HG03095 (cell line): Measurements from ENCODE around the gene KRTAP9-7.
"Not testable (repeated sequence)": the region's sequence is repeated elsewhere in the genome, so short reads cannot be mapped to it uniquely, and the experiment has no call there.

Experiments
- ATAC-seq: cut with Tn5 transposase; IDR thresholded peaks from one replicate; pipeline ENCODE4 v1.9.1; 2021; ENCODE audit warnings: moderate library complexity; ENCODE audit not compliant: unreplicated experiment

The KRTAP9-7 gene

GRCh38 chr17:41275648-41276190, at the start of gene KRTAP9-7:
Gene KRTAP9-7, plus strand, starts transcription at chr17:41275698. Its CDS starts 0 bp downstream, at chr17:41275698.
- not testable (repeated sequence) for ATAC-seq

- ATAC-seq: no peak
These were observed 49.4 kb upstream of the KRTAP9-7 start for GRCh38 chr17:41226051-41226450.

- ATAC-seq: not testable (repeated sequence)
These were observed 48.9 kb upstream of the KRTAP9-7 start, which contains the start of gene KRTAP9-2 for GRCh38 chr17:41226598-41227095. Gene KRTAP9-2, plus strand, starts transcription at chr17:41226648. Its CDS starts 7 bp downstream, at chr17:41226655.

- ATAC-seq: no peak
These were observed 45.4 kb upstream of the KRTAP9-7 start for GRCh38 chr17:41230094-41230493.

GRCh38 chr17:41231731-41232130, 43.8 kb upstream of the KRTAP9-7 start:
- ATAC-seq: no peak

- not testable (repeated sequence) for ATAC-seq
These were observed 42.9 kb upstream of the KRTAP9-7 start, which contains the start of gene KRTAP9-3 for GRCh38 chr17:41232399-41233105. Gene KRTAP9-3, plus strand, starts transcription at chr17:41232449. Its CDS starts 53 bp downstream, at chr17:41232502.

- not testable (repeated sequence) for ATAC-seq
These were observed 38.4 kb upstream of the KRTAP9-7 start for GRCh38 chr17:41237116-41237515.

GRCh38 chr17:41237949-41238437, 37.5 kb upstream of the KRTAP9-7 start, which contains the start of gene KRTAP9-8:
Gene KRTAP9-8, plus strand, starts transcription at chr17:41237999. Its CDS starts 53 bp downstream, at chr17:41238052.
- not testable (repeated sequence) for ATAC-seq

- ATAC-seq: not testable (repeated sequence)
These were observed 28.3 kb upstream of the KRTAP9-7 start for GRCh38 chr17:41246995-41247787.

- not testable (repeated sequence) for ATAC-seq
These were observed 25.8 kb upstream of the KRTAP9-7 start, which contains the start of gene KRTAP9-4 for GRCh38 chr17:41249637-41250240. Gene KRTAP9-4, plus strand, starts transcription at chr17:41249687. Its CDS starts 34 bp downstream, at chr17:41249721.

- ATAC-seq: no peak
These were observed 24.2 kb upstream of the KRTAP9-7 start for GRCh38 chr17:41251261-41251660.

GRCh38 chr17:41254861-41255260, 20.6 kb upstream of the KRTAP9-7 start:
- ATAC-seq: no peak

GRCh38 chr17:41255381-41256290, 19.9 kb upstream of the KRTAP9-7 start, which contains the start of gene KRTAP9-9:
Gene KRTAP9-9, plus strand, starts transcription at chr17:41255384.
- not testable (repeated sequence) for ATAC-seq

GRCh38 chr17:41256291-41256685, 19.2 kb upstream of the KRTAP9-7 start:
- ATAC-seq: no peak

- no peak for ATAC-seq
These were observed 17.1 kb upstream of the KRTAP9-7 start for GRCh38 chr17:41258406-41258805.

- ATAC-seq: no peak
These were observed 12.3 kb upstream of the KRTAP9-7 start for GRCh38 chr17:41263212-41263611.

- no peak for ATAC-seq
These were observed 10.9 kb upstream of the KRTAP9-7 start for GRCh38 chr17:41264599-41264998.

GRCh38 chr17:41265078-41265477, 10.4 kb upstream of the KRTAP9-7 start, which contains the start of gene KRTAP9-6:
Gene KRTAP9-6, plus strand, starts transcription at chr17:41265378. Its CDS starts 0 bp downstream, at chr17:41265378.
- ATAC-seq: no peak

GRCh38 chr17:41267711-41268110, 7.8 kb upstream of the KRTAP9-7 start:
- no peak for ATAC-seq
